ENCODE measurements around the gene FHOD3. TPM values are rescaled to one million over a fixed set of nuclear protein-coding genes. Genes with fewer than 3 reads are reported as not detected.

The FHOD3 gene
- total RNA-seq, 2 donors from 2014 or later = 2.8 to 3.1 TPM

DNA sequence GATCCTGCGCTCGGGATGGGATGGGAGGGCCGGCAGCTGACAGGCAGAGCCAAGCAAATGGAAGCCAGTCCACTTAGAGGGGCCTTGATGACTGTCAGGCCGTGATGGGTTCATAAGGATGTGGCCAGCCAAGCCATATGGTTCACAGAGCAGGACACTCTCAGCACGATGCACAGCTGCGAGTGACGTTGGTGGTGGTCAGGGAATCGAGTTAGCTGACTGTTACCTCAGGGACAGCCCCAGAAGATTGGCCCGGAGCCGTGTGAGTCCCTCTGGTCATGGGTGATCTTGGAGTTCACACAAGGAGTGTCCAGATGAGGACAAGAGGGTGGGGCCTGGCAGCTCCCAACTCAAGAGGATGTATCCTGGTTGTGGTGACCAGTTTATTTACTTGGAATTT is 461.1 kb downstream of the FHOD3 start:
- Mint-ChIP-seq H3K27me3 (ENCODE audit: insufficient read depth) (no peaks in the 10 kb centered on the region), H3K9me3 (no peaks in the 10 kb centered on the region), H3K36me3 (ENCODE audit: low read depth) (no peaks in the 10 kb centered on the region), H3K4me1 (no peaks in the 10 kb centered on the region), H3K4me3 (no peak overlapping the region), H3K27ac (no peak overlapping the region)
- no peak overlapping the region for H3K27ac ChIP-seq (ENCODE audit: low read depth, low read length)
- H3K27me3 ChIP-seq (ENCODE audit: control insufficient read depth, insufficient read depth, low read length, poor library complexity, severe bottlenecking) = no peaks in the 10 kb centered on the region
- H3K36me3 ChIP-seq (ENCODE audit: control insufficient read depth, insufficient read depth, low read length) = no peaks in the 10 kb centered on the region
- H3K9ac ChIP-seq (ENCODE audit: extremely low read depth, low read length, poor library complexity, severe bottlenecking) = no peak overlapping the region
- no peak for TF ChIP-seq CTCF (conservative IDR thresholded peaks at IDR 0.05)
- DNase-seq = no peak
- WGBS, 2 experiments (ENCODE audit: insufficient coverage in 1 of 2, insufficient read length in 1 of 2) = 92 to 96% methylated on average over 6 to 10 of the region's 10 CpGs
- no peak overlapping the region for H3K4me3 ChIP-seq (ENCODE audit: low read length)
- H3K9me3 ChIP-seq (ENCODE audit: control insufficient read depth, low read length) = no peaks in the 10 kb centered on the region
- H3K4me1 ChIP-seq (ENCODE audit: control insufficient read depth, insufficient read depth, low read length) = no peaks in the 10 kb centered on the region

- no peak for TF ChIP-seq CTCF (conservative IDR thresholded peaks at IDR 0.05)
- no peak overlapping the region for H3K9ac ChIP-seq (ENCODE audit: extremely low read depth, low read length, poor library complexity, severe bottlenecking)
- no peak overlapping the region for H3K27ac ChIP-seq (ENCODE audit: low read depth, low read length)
- no peaks in the 10 kb centered on the region for H3K36me3 ChIP-seq (ENCODE audit: control insufficient read depth, insufficient read depth, low read length)
- no peaks in the 10 kb centered on the region for H3K27me3 Mint-ChIP-seq (ENCODE audit: insufficient read depth)
- H3K36me3 Mint-ChIP-seq (ENCODE audit: low read depth) = no peaks in the 10 kb centered on the region
- no peak for DNase-seq
- 77 to 81% methylated on average over 5 to 6 of the region's 6 CpGs for WGBS, 2 experiments (ENCODE audit: insufficient coverage in 1 of 2, insufficient read length in 1 of 2)
- H3K4me3 ChIP-seq (ENCODE audit: low read length) = no peak overlapping the region
- H3K27me3 ChIP-seq (ENCODE audit: control insufficient read depth, insufficient read depth, low read length, poor library complexity, severe bottlenecking) = no peaks in the 10 kb centered on the region
- no peaks in the 10 kb centered on the region for H3K9me3 ChIP-seq (ENCODE audit: control insufficient read depth, low read length)
- H3K9me3 Mint-ChIP-seq = no peaks in the 10 kb centered on the region
- H3K4me3 Mint-ChIP-seq = no peak overlapping the region
- H3K27ac Mint-ChIP-seq = no peak overlapping the region
- no peaks in the 10 kb centered on the region for H3K4me1 ChIP-seq (ENCODE audit: control insufficient read depth, insufficient read depth, low read length)
- no peaks in the 10 kb centered on the region for H3K4me1 Mint-ChIP-seq
Observed at GRCh38 chr18:36759167-36759776, 461.8 kb downstream of the FHOD3 start.

DNA sequence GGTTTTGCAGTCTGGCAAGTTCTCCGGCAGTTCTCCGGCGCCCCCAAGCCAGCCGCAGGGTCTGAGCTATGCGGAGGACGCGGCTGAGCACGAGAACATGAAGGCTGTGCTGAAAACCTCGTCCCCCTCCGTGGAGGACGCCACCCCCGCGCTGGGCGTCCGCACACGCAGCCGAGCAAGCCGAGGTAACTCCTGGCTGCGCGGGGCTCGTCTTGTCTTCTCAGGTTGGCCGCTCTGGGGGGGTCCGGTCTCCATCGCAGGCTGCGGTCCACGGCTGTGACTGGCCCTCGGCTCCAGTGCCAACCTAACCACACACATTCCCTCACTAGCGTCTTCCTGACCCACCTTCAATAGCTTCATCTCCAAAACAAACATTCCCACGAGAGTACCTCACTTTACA is 463.1 kb downstream of the FHOD3 start:
- no peaks in the 10 kb centered on the region for H3K9me3 ChIP-seq (ENCODE audit: control insufficient read depth, low read length)
- Mint-ChIP-seq H3K27ac (no peak overlapping the region), H3K27me3 (ENCODE audit: insufficient read depth) (no peaks in the 10 kb centered on the region), H3K4me1 (no peaks in the 10 kb centered on the region), H3K9me3 (no peaks in the 10 kb centered on the region), H3K36me3 (ENCODE audit: low read depth) (no peaks in the 10 kb centered on the region), H3K4me3 (no peak overlapping the region)
- WGBS, 2 experiments (ENCODE audit: insufficient coverage in 1 of 2, insufficient read length in 1 of 2) = 95 to 99% methylated on average over 15 to 29 of the region's 29 CpGs
- no peak overlapping the region for H3K27ac ChIP-seq (ENCODE audit: low read depth, low read length)
- H3K27me3 ChIP-seq (ENCODE audit: control insufficient read depth, insufficient read depth, low read length, poor library complexity, severe bottlenecking) = no peaks in the 10 kb centered on the region
- no peak overlapping the region for H3K9ac ChIP-seq (ENCODE audit: extremely low read depth, low read length, poor library complexity, severe bottlenecking)
- no peak for DNase-seq
- no peak for TF ChIP-seq CTCF (conservative IDR thresholded peaks at IDR 0.05)
- no peak overlapping the region for H3K4me3 ChIP-seq (ENCODE audit: low read length)
- no peaks in the 10 kb centered on the region for H3K4me1 ChIP-seq (ENCODE audit: control insufficient read depth, insufficient read depth, low read length)
- H3K36me3 ChIP-seq (ENCODE audit: control insufficient read depth, insufficient read depth, low read length) = no peaks in the 10 kb centered on the region
